ENCODE data around the gene MLLT3. TPM values are rescaled to one million over a fixed set of nuclear protein-coding genes. Genes with fewer than 3 reads are reported as not detected.

The MLLT3 gene
- 15.6 and 26.6 TPM in 2 replicates for total RNA-seq

GRCh38 chr9:20622330-20623020, at the start of gene MLLT3:
Gene MLLT3 (minus strand): TSS chr9:20622499.

Other genes with a start within 250 kb of the MLLT3 start
- 62.9 and 102 TPM in 2 replicates for gene FOCAD, start 61.8 kb upstream of the MLLT3 start, total RNA-seq